RCC 7860 (cell line): ENCODE results near the gene RAB39B.

Experiments used
- DNase-seq: peaks from one replicate; pipeline ENCODE4 v3.0.0-alpha.2; 2015; ENCODE audit warnings: low spot score
- FAIRE-seq: peaks from 2 replicates; lab custom pipeline; 2012; peaks lifted over from hg19 to GRCh38; lab: Jason Lieb, UNC

RAB39B gene

GRCh38 chrX:155216179-155216939 lies 47.9 kb downstream of the RAB39B start, which contains the start of gene VBP1:
Gene VBP1 (plus strand): TSS chrX:155216460. CDS start chrX:155216483, 23 bp downstream.
- DNase-seq (peak; percentile 90), FAIRE-seq (peak; percentile 92)

GRCh38 chrX:155215443-155216178 lies 48.7 kb downstream of the RAB39B start:
- DNase-seq (no peak), FAIRE-seq (no peak)

DNA sequence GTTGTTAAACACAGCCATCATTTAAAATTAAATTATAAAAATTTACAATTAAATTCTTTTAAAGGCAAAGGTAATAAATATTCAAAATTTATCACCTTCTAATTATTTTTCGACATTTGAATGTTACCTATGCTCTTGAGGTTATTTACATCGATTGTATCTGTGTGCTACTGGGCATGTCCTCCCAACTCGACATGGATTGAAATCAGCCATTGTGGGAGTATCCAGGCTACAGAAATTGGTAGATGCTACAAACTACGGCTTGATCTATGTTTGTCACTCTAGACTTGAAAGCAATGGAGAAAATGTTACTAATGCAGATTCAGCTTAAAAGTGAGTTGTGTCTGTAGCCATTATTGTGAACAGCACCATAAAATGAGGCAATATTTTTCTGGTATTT lies 50.6 kb downstream of the RAB39B start:
- DNase-seq (no peak), FAIRE-seq (no peak)

DNA sequence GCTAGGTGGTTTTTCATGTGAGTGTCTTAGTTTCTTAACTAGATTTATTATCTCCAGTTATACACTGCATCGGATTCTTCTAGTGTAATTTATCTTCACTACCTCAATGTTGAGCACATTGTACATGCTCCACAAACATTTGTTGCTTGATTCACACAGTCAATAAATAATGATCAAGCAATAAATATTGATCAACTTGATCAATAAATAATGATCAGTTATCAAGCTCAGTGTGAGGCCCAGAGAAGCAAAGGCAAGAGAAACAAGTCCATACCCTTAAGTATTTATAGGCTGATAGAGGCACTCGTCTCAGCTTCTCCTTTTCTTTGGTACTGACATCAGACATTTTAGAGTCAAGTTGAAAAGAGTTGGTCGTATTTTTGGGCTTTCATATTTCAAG lies 53.1 kb downstream of the RAB39B start:
- no peak for DNase-seq
- FAIRE-seq: no peak
